Transverse colon (tissue), 4 donors: Measurements from ENCODE around the gene EPOP. TPM values are rescaled to one million over a fixed set of nuclear protein-coding genes. Genes with fewer than 3 reads are reported as not detected.
"Not testable (repeated sequence)": the region's sequence is repeated elsewhere in the genome, so short reads cannot be mapped to it uniquely, and the experiment has no call there.

Experiments used
- DNase-seq: peaks from one replicate; pipeline ENCODE4 v3.0.0-alpha.2; 2019
- H3K27ac ChIP-seq, 4 donors: fragments of 200-600 bp; sonication (generic); 2 replicates each; pipeline ENCODE4 v1.5.1; 2016 to 2018; ENCODE audit warnings: inconsistent platforms in 4 of 4
- H3K27me3 ChIP-seq: fragments of 200-600 bp; sonication (generic); 2 replicates; pipeline ENCODE4 v1.5.1; 2017; ENCODE audit warnings: inconsistent platforms
- H3K36me3 ChIP-seq, 4 donors: fragments of 200-600 bp; sonication (generic); 2 replicates each; pipeline ENCODE4 v1.5.1; 2017 to 2019; ENCODE audit warnings: inconsistent platforms in 4 of 4
- H3K4me1 ChIP-seq, 4 donors: fragments of 200-600 bp; sonication (generic); 2 replicates each; pipeline ENCODE4 v1.5.1; 2017 to 2020; ENCODE audit warnings: inconsistent platforms in 4 of 4
- H3K4me3 ChIP-seq, 4 donors: fragments of 200-600 bp; sonication (generic); 1 replicate in 1 of 4; 2 replicates in 3 of 4; pipeline versions ENCODE4 v1.5.1 to v1.6.1; 2017 to 2019; ENCODE audit warnings: inconsistent platforms in 4 of 4
- H3K9me3 ChIP-seq, 2 donors: fragments of 200-600 bp; sonication (generic); 2 replicates each; pipeline ENCODE4 v1.5.1; 2017 to 2019; ENCODE audit warnings: inconsistent platforms in 2 of 2
- CTCF ChIP-seq, 5 experiments: fragments of 200-600 bp in 3 of 5; fragments of 450-650 bp in 2 of 5; sonication (generic) in 3 of 5; IDR thresholded peaks; 1 replicate in 2 of 5; 2 replicates in 3 of 5; pipeline ENCODE4 v1.5.1; 2016 to 2017; ENCODE audit warnings: antibody characterized with exemption in 5 of 5, inconsistent platforms in 3 of 5, mild to moderate bottlenecking in 2 of 5, moderate library complexity in 1 of 5
- EP300 ChIP-seq: sonication (generic); formaldehyde crosslinking; IDR thresholded peaks from one replicate; pipeline ENCODE4 v1.6.1; 2017; ENCODE audit warnings: antibody characterized with exemption, low read depth
- POLR2A ChIP-seq: fragments of 450-650 bp; IDR thresholded peaks from one replicate; pipeline ENCODE4 v1.6.1; 2016; ENCODE audit warnings: antibody characterized with exemption, mild to moderate bottlenecking, moderate library complexity
- POLR2AphosphoS5 ChIP-seq, 3 donors: sonication (generic); formaldehyde crosslinking; IDR thresholded peaks; one replicate each; pipeline ENCODE4 v1.6.1; 2016; ENCODE audit warnings: antibody characterized with exemption in 3 of 3
- WGBS, 2 donors: methylation state at CpG; one replicate each; pipeline ENCODE4 v1.1.5; 2018; ENCODE audit warnings: low coverage in 1 of 2; 5-methylcytosine and 5-hydroxymethylcytosine counted together
- in situ Hi-C, 4 donors: fragments of 200-750 bp; cut with MboI; loops; one replicate each; pipeline versions ENCODE4 v1.15.0 to v1.15.1; 2017; ENCODE audit warnings: low sequenced_read_pairs in 3 of 4, low pct_ligation_motif_present in 1 of 4, low pct_unique_long_range_greater_than_20kb in 1 of 4
- intact Hi-C: fragments of 100-400 bp; cut with DNase I; formaldehyde crosslinking; loops from one replicate; pipeline ENCODE4 v1.15.1; 2023; ENCODE audit warnings: low total_unique reads
- total RNA-seq, 4 donors: library from RNA; depleted of rRNA; stranded (reverse); fragments of >200 nt; gene quantifications; one replicate each; pipeline ENCODE4 v1.1.0, GENCODE V29; 2016

The EPOP gene
- total RNA-seq, 4 donors from 2014 or later, result 0.14 to 3.8 (median 0.61) TPM

GRCh38 chr17:38653679-38654078 lies 21.1 kb downstream of the EPOP start:
- Histone ChIP-seq H3K36me3 (no peaks in the 10 kb centered on the region), H3K4me3 (no peak overlapping the region), H3K27me3 (peaks cover 36% of the 10 kb centered on the region), H3K27ac (no peak overlapping the region), H3K4me1 (no peaks in the 10 kb centered on the region), H3K9me3 (no peaks in the 10 kb centered on the region)
- intact Hi-C loops (no loop called here), in situ Hi-C loops (loop anchor here in 2 of 4 donors (10.0 to 25.0 kb wide), 3 partner anchors 89 to 166 kb away; no protein-coding TSS in a partner anchor)
- TF ChIP-seq EP300, result no peak
- TF ChIP-seq POLR2A, result no peak
- no peak for TF ChIP-seq CTCF (IDR thresholded peaks at IDR 0.05)
- TF ChIP-seq POLR2AphosphoS5 (IDR thresholded peaks at IDR 0.05), result no peak
- WGBS, 2 donors, result 81 to 89% methylated on average over 3 to 5 of the region's 5 CpGs
- no peak for DNase-seq

- no peak for DNase-seq
- H3K27ac ChIP-seq, result no peak overlapping the region
- no peak overlapping the region for H3K4me3 ChIP-seq
- intact Hi-C loops (no loop called here), in situ Hi-C loops (loop anchor here in 2 of 4 donors (10.0 to 25.0 kb wide), 3 partner anchors 88 to 166 kb away; no protein-coding TSS in a partner anchor)
- peaks cover 36% of the 10 kb centered on the region for H3K27me3 ChIP-seq
- TF ChIP-seq POLR2AphosphoS5 (IDR thresholded peaks at IDR 0.05) (no peak), POLR2A (no peak), EP300 (no peak), CTCF (IDR thresholded peaks at IDR 0.05) (no peak)
- H3K9me3 ChIP-seq, result no peaks in the 10 kb centered on the region
- 93% methylated on average over 1 of the region's 1 CpG; no CpG with 5 or more reads in 1 of the 2 donors for WGBS, 2 donors
- H3K4me1 ChIP-seq, result no peaks in the 10 kb centered on the region
- H3K36me3 ChIP-seq, result no peaks in the 10 kb centered on the region
These were observed 21.5 kb downstream of the EPOP start for GRCh38 chr17:38653230-38653629.

- DNase-seq, H3K4me3 ChIP-seq, H3K27ac ChIP-seq, H3K36me3 ChIP-seq, intact Hi-C loops, H3K9me3 ChIP-seq, H3K4me1 ChIP-seq: not testable (repeated sequence)
- WGBS, 2 donors, result 92 to 94% methylated on average over 2 to 11 of the region's 11 CpGs
- H3K27me3 ChIP-seq, result peaks cover 24% of the 10 kb centered on the region
- in situ Hi-C loops, result loop anchor here in 2 of 4 donors (10.0 to 25.0 kb wide), 3 partner anchors 86 to 163 kb away; no protein-coding TSS in a partner anchor
These were observed 24.0 kb downstream of the EPOP start for GRCh38 chr17:38650653-38651173.

GRCh38 chr17:38637951-38638350 lies 36.8 kb downstream of the EPOP start:
- no peaks in the 10 kb centered on the region for H3K9me3 ChIP-seq
- intact Hi-C loops, result no loop called here
- in situ Hi-C loops, result no loop called here
- DNase-seq, result no peak
- TF ChIP-seq POLR2AphosphoS5 (IDR thresholded peaks at IDR 0.05) (no peak), CTCF (IDR thresholded peaks at IDR 0.05) (no peak), EP300 (no peak), POLR2A (no peak)
- no peaks in the 10 kb centered on the region for H3K4me1 ChIP-seq
- H3K27me3 ChIP-seq, result peaks cover 9% of the 10 kb centered on the region
- no peak overlapping the region for H3K27ac ChIP-seq
- H3K4me3 ChIP-seq, result no peak overlapping the region
- no peaks in the 10 kb centered on the region for H3K36me3 ChIP-seq
- 79 to 86% methylated on average over 3 to 4 of the region's 4 CpGs for WGBS, 2 donors

GRCh38 chr17:38636054-38636453 lies 38.7 kb downstream of the EPOP start:
- no peaks in the 10 kb centered on the region for H3K9me3 ChIP-seq
- intact Hi-C loops (no loop called here), in situ Hi-C loops (no loop called here)
- no peaks in the 10 kb centered on the region for H3K4me1 ChIP-seq
- 73 to 82% methylated on average over 2 to 9 of the region's 9 CpGs for WGBS, 2 donors
- H3K27me3 ChIP-seq, result peaks cover 4% of the 10 kb centered on the region
- no peak overlapping the region for H3K27ac ChIP-seq
- no peak overlapping the region for H3K4me3 ChIP-seq
- no peaks in the 10 kb centered on the region for H3K36me3 ChIP-seq
- TF ChIP-seq POLR2AphosphoS5 (IDR thresholded peaks at IDR 0.05), result no peak
- no peak for TF ChIP-seq EP300
- no peak for TF ChIP-seq POLR2A
- no peak for TF ChIP-seq CTCF (IDR thresholded peaks at IDR 0.05)
- DNase-seq, result no peak
